Tibial nerve (tissue), 4 donors: ENCODE results near the gene NCEH1. TPM values are rescaled to one million over a fixed set of nuclear protein-coding genes. Genes with fewer than 3 reads are reported as not detected.

ENCODE experiments used
- DNase-seq, 2 donors: peaks; one replicate each; pipeline ENCODE4 v3.0.0-alpha.2; 2019; ENCODE audit warnings: low spot score in 2 of 2
- H3K27ac ChIP-seq, 4 donors: fragments of 200-600 bp; sonication (generic) in 3 of 4; one replicate each; pipeline ENCODE4 v1.5.1; 2017 to 2019; ENCODE audit warnings: mild to moderate bottlenecking in 1 of 4
- H3K27me3 ChIP-seq, 2 donors: fragments of 200-600 bp; sonication (generic) in 1 of 2; one replicate each; pipeline versions ENCODE4 v1.5.1 to v1.6.0; 2017 to 2019
- H3K36me3 ChIP-seq, 3 donors: fragments of 200-600 bp; sonication (generic); one replicate each; pipeline ENCODE4 v1.5.1; 2018 to 2019
- H3K4me1 ChIP-seq, 4 donors: fragments of 200-600 bp; sonication (generic) in 3 of 4; one replicate each; pipeline ENCODE4 v1.5.1; 2017 to 2019
- H3K4me3 ChIP-seq, 4 donors: fragments of 200-600 bp; sonication (generic) in 3 of 4; one replicate each; pipeline ENCODE4 v1.5.1; 2017 to 2019; ENCODE audit warnings: mild to moderate bottlenecking in 1 of 4, moderate library complexity in 1 of 4
- H3K9me3 ChIP-seq, 4 donors: fragments of 200-600 bp; sonication (generic) in 3 of 4; one replicate each; pipeline ENCODE4 v1.5.1; 2017 to 2019
- CTCF ChIP-seq, 5 experiments: fragments of 200-600 bp in 3 of 5; fragments of 450-650 bp in 2 of 5; sonication (generic) in 3 of 5; IDR thresholded peaks; one replicate each; pipeline ENCODE4 v1.5.1; 2016 to 2019; ENCODE audit warnings: antibody characterized with exemption in 5 of 5, mild to moderate bottlenecking in 3 of 5, moderate library complexity in 2 of 5
- EP300 ChIP-seq, 2 donors: sonication (generic); formaldehyde crosslinking; IDR thresholded peaks; one replicate each; pipeline ENCODE4 v1.6.1; 2017; ENCODE audit warnings: antibody characterized with exemption in 2 of 2, mild to moderate bottlenecking in 1 of 2
- POLR2A ChIP-seq, 2 donors: fragments of 450-650 bp; IDR thresholded peaks; one replicate each; pipeline ENCODE4 v1.6.1; 2017; ENCODE audit warnings: antibody characterized with exemption in 2 of 2, mild to moderate bottlenecking in 2 of 2, moderate library complexity in 2 of 2
- WGBS, 2 donors: methylation state at CpG; one replicate each; pipeline ENCODE4 v1.1.5; 2018; 5-methylcytosine and 5-hydroxymethylcytosine counted together
- total RNA-seq, 4 donors: library from RNA; depleted of rRNA; stranded (reverse); fragments of >200 nt; gene quantifications; one replicate each; pipeline ENCODE4 v1.1.0, GENCODE V29; 2016

NCEH1 gene
- total RNA-seq, 4 donors from 2014 or later: 4.3 to 13.5 (median 5.5) TPM

GRCh38 chr3:172626021-172626640 is 84.7 kb downstream of the NCEH1 start:
- Histone ChIP-seq H3K4me3 (no peak overlapping the region), H3K27me3 (no peaks in the 10 kb centered on the region), H3K4me1 (peaks cover 0 to 24% (median 0%) of the 10 kb centered on the region in 4 donors), H3K27ac (no peak overlapping the region), H3K9me3 (no peaks in the 10 kb centered on the region), H3K36me3 (no peaks in the 10 kb centered on the region)
- TF ChIP-seq CTCF (IDR thresholded peaks at IDR 0.05) (no peak), EP300 (IDR thresholded peaks at IDR 0.05) (no peak), POLR2A (IDR thresholded peaks at IDR 0.05) (no peak)
- DNase-seq: no peak
- 51 to 57% methylated on average over 3 of the region's 3 CpGs for WGBS, 2 donors

- Histone ChIP-seq H3K27ac (no peak overlapping the region), H3K4me3 (no peak overlapping the region), H3K27me3 (no peaks in the 10 kb centered on the region), H3K4me1 (peaks cover 0 to 21% (median 0%) of the 10 kb centered on the region in 4 donors), H3K9me3 (no peaks in the 10 kb centered on the region), H3K36me3 (no peaks in the 10 kb centered on the region)
- no peak for DNase-seq
- 83 to 91% methylated on average over 2 of the region's 2 CpGs for WGBS, 2 donors
- TF ChIP-seq POLR2A (IDR thresholded peaks at IDR 0.05): no peak
- TF ChIP-seq CTCF (IDR thresholded peaks at IDR 0.05): no peak
- TF ChIP-seq EP300 (IDR thresholded peaks at IDR 0.05): no peak
Observed at GRCh38 chr3:172625404-172625803, 85.5 kb downstream of the NCEH1 start.

GRCh38 chr3:172624999-172625398 is 85.9 kb downstream of the NCEH1 start:
- H3K27me3 ChIP-seq: no peaks in the 10 kb centered on the region
- H3K4me1 ChIP-seq: peaks cover 0 to 18% (median 0%) of the 10 kb centered on the region in 4 donors
- no peak overlapping the region for H3K27ac ChIP-seq
- H3K36me3 ChIP-seq: no peaks in the 10 kb centered on the region
- H3K9me3 ChIP-seq: no peaks in the 10 kb centered on the region
- no peak overlapping the region for H3K4me3 ChIP-seq
- DNase-seq: no peak
- WGBS, 2 donors: 94 to 95% methylated on average over 9 of the region's 9 CpGs
- TF ChIP-seq CTCF (IDR thresholded peaks at IDR 0.05): no peak
- TF ChIP-seq POLR2A (IDR thresholded peaks at IDR 0.05): no peak
- TF ChIP-seq EP300 (IDR thresholded peaks at IDR 0.05): no peak

GRCh38 chr3:172622916-172623700 is 87.8 kb downstream of the NCEH1 start:
- 29 to 30% methylated on average over 10 of the region's 10 CpGs for WGBS, 2 donors
- DNase-seq: peak in 1 of 2 donors; percentile 51
- Histone ChIP-seq H3K27ac (peak overlapping the region in 2 of 4 donors; percentile 4 to 36), H3K36me3 (no peaks in the 10 kb centered on the region), H3K4me1 (peaks cover 0 to 18% (median 0%) of the 10 kb centered on the region in 4 donors), H3K9me3 (no peaks in the 10 kb centered on the region), H3K4me3 (no peak overlapping the region), H3K27me3 (no peaks in the 10 kb centered on the region)
- TF ChIP-seq EP300 (IDR thresholded peaks at IDR 0.05): no peak
- peak in 4 of 5 experiments; percentile 40 to 67 (median 54) for TF ChIP-seq CTCF (IDR thresholded peaks at IDR 0.05)

- Histone ChIP-seq H3K4me3 (no peak overlapping the region), H3K9me3 (no peaks in the 10 kb centered on the region), H3K27me3 (no peaks in the 10 kb centered on the region), H3K27ac (peak overlapping the region in 1 of 4 donors; percentile 25), H3K36me3 (no peaks in the 10 kb centered on the region), H3K4me1 (peaks cover 0 to 15% (median under 1%) of the 10 kb centered on the region in 4 donors)
- DNase-seq: no peak
- WGBS, 2 donors: 66 to 78% methylated on average over 2 of the region's 2 CpGs
- no peak for TF ChIP-seq POLR2A (IDR thresholded peaks at IDR 0.05)
- no peak for TF ChIP-seq CTCF (IDR thresholded peaks at IDR 0.05)
- no peak for TF ChIP-seq EP300 (IDR thresholded peaks at IDR 0.05)
Observed at GRCh38 chr3:172622156-172622555, 88.7 kb downstream of the NCEH1 start.
